ENCODE data around the gene SLC17A1.

SLC17A1 gene

GRCh38 chr6:25757936-25758642, 73.8 kb downstream of the SLC17A1 start:
- TF ChIP-seq POLR2AphosphoS5 (IDR thresholded peaks at IDR 0.05; ENCODE audit: low read depth, low read length): no peak
- TF ChIP-seq SIN3A (IDR thresholded peaks at IDR 0.05; ENCODE audit: borderline replicate concordance, insufficient read depth, low read length): no peak
- TF ChIP-seq, protein P1, sequence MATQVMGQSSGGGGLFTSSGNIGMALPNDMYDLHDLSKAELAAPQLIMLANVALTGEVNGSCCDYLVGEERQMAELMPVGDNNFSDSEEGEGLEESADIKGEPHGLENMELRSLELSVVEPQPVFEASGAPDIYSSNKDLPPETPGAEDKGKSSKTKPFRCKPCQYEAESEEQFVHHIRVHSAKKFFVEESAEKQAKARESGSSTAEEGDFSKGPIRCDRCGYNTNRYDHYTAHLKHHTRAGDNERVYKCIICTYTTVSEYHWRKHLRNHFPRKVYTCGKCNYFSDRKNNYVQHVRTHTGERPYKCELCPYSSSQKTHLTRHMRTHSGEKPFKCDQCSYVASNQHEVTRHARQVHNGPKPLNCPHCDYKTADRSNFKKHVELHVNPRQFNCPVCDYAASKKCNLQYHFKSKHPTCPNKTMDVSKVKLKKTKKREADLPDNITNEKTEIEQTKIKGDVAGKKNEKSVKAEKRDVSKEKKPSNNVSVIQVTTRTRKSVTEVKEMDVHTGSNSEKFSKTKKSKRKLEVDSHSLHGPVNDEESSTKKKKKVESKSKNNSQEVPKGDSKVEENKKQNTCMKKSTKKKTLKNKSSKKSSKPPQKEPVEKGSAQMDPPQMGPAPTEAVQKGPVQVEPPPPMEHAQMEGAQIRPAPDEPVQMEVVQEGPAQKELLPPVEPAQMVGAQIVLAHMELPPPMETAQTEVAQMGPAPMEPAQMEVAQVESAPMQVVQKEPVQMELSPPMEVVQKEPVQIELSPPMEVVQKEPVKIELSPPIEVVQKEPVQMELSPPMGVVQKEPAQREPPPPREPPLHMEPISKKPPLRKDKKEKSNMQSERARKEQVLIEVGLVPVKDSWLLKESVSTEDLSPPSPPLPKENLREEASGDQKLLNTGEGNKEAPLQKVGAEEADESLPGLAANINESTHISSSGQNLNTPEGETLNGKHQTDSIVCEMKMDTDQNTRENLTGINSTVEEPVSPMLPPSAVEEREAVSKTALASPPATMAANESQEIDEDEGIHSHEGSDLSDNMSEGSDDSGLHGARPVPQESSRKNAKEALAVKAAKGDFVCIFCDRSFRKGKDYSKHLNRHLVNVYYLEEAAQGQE (IDR thresholded peaks at IDR 0.05; ENCODE audit: insufficient read depth in 1 of 2, low read depth in 2 of 2, low read length in 2 of 2): no peak
- TF ChIP-seq TAF1 (IDR thresholded peaks at IDR 0.05; ENCODE audit: borderline replicate concordance, insufficient read depth, low read length): no peak
- no peak for TF ChIP-seq FOXP2 (optimal IDR thresholded peaks at IDR 0.05; ENCODE audit: borderline replicate concordance, extremely low read depth, extremely low read length, insufficient read depth)

DNA sequence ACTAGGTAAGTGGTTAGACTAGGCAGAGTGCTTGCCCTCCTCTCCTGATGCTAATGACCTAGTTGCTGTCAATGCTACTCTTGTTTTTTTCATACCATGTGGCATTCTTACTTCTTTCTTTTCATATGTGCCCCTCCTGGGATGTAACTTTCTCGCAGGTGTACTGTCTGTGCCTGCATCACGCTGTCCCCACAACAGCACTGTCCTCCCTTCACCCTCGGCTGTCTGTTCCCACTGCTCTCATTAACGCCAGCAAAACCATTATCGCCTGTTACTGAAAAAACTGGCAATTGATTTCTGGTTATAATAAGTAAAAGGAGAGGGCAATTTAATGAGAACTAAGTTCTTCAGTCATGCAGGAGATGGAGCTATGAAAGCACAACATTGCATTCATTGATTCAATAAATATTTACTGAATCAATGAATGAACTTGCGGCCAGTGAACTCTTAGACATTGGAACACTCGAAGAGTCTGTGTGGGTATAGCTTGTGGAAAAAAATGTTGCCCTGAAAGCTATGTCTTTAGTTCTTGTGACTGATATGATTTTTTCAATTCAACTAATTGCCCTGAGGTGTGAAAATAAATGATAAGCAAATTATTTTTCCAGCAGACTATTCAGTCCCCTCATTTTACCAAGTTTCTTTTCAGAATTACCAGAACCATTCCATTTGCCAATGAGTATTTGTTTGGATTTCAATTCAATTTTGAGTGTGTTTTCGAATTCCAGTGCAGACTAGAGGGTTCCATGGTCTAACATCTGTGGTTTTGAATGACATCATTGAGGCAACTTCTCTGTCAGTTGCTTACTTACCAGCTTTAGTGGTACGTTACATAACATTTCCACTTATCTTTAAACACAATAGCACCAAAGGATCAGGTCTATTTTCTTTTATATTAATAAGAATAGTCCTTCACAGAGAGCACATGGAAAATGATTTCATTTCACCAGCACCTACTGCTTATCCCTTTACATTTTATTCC, 75.2 kb downstream of the SLC17A1 start:
- TF ChIP-seq, protein P1 (IDR thresholded peaks at IDR 0.05; ENCODE audit: insufficient read depth in 1 of 2, low read depth in 2 of 2, low read length in 2 of 2): no peak
- TF ChIP-seq SIN3A (IDR thresholded peaks at IDR 0.05; ENCODE audit: borderline replicate concordance, insufficient read depth, low read length) (no peak), FOXP2 (optimal IDR thresholded peaks at IDR 0.05; ENCODE audit: borderline replicate concordance, extremely low read depth, extremely low read length, insufficient read depth) (no peak), POLR2AphosphoS5 (IDR thresholded peaks at IDR 0.05; ENCODE audit: low read depth, low read length) (no peak), TAF1 (IDR thresholded peaks at IDR 0.05; ENCODE audit: borderline replicate concordance, insufficient read depth, low read length) (no peak)

DNA sequence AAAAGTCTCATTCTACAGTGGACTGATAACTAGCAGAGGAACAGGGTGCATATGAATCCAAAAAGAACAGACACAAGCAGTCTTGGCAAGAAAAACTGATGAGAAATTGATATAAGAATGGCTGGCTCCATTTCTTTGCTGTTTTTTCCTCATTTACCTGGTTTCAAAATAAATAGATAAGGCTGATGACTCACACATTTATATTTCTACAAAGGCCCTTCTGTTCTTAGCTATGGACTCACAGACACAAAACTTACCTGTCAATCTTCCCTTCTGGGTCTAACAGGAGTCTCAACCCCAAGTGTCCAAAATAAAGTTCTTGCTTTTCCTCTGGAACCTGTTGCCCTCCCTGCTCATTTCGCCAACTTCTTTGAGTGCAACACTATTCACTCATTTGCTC, 76.4 kb downstream of the SLC17A1 start:
- TF ChIP-seq SIN3A (IDR thresholded peaks at IDR 0.05; ENCODE audit: borderline replicate concordance, insufficient read depth, low read length): no peak
- TF ChIP-seq, protein P1 (IDR thresholded peaks at IDR 0.05; ENCODE audit: insufficient read depth in 1 of 2, low read depth in 2 of 2, low read length in 2 of 2): no peak

GRCh38 chr6:25754535-25754934, 77.3 kb downstream of the SLC17A1 start, which contains the start of gene SLC17A4:
Gene SLC17A4, plus strand, starts transcription at chr6:25754742. Its CDS starts 7,221 bp downstream, at chr6:25761963.
- TF ChIP-seq FOXP2 (optimal IDR thresholded peaks at IDR 0.05; ENCODE audit: borderline replicate concordance, extremely low read depth, extremely low read length, insufficient read depth) (no peak), POLR2AphosphoS5 (IDR thresholded peaks at IDR 0.05; ENCODE audit: low read depth, low read length) (no peak), SIN3A (IDR thresholded peaks at IDR 0.05; ENCODE audit: borderline replicate concordance, insufficient read depth, low read length) (no peak), TAF1 (IDR thresholded peaks at IDR 0.05; ENCODE audit: borderline replicate concordance, insufficient read depth, low read length) (no peak)
- TF ChIP-seq, protein P1 (IDR thresholded peaks at IDR 0.05; ENCODE audit: insufficient read depth in 1 of 2, low read depth in 2 of 2, low read length in 2 of 2): no peak

Data from PFSK-1 (cell line).